NCI-H187 (cell line): ENCODE results near the gene MRPL44.
"Not testable (repeated sequence)": the region's sequence is repeated elsewhere in the genome, so short reads cannot be mapped to it uniquely, and the experiment has no call there.

Experiments
- DNase-seq, 2 experiments: peaks; one replicate each; lab custom pipeline; 2025; lab: John Stamatoyannopoulos, UW

The MRPL44 gene

DNA sequence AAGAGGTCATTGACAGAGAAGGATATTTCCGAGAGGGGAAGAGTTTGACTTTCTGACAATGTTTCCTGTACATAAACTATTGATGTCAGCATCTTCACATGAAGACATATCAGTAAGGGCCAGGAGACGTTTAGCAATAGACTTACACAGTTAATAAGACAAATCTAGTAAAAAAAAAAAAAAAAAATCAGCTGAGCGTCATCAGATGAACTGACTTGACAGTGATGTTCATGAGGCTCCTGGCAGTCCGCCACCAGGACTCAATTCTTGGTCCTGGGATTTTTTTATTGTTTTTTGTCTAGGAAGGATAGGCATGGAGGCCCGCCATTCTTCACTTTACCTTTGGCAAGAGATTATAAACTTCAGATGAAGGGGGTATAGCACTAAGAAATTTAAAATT lies 14.5 kb downstream of the MRPL44 start:
- DNase-seq, result no peak

DNA sequence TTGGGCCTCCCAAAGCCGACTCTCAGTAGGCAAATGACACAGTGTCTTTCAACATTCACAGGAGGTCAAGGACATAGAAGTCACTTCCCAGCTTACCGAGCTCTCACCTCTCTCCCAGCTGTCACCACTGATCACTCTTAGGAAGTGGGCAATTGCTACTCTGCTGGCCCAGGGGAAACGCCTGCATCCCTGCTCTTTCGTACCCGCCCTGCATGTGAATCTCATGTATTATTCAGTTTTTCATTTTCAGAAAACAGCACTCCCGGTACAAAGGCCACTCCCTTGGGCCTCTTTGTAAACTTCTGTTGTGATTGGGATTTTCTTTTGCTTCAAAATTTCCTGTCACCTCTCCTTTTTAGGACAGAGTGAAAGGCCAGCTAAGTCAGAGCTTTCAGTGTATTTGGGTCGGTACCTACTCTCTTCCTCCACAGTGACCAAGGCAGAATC lies 15.4 kb downstream of the MRPL44 start:
- DNase-seq, result no peak

DNA sequence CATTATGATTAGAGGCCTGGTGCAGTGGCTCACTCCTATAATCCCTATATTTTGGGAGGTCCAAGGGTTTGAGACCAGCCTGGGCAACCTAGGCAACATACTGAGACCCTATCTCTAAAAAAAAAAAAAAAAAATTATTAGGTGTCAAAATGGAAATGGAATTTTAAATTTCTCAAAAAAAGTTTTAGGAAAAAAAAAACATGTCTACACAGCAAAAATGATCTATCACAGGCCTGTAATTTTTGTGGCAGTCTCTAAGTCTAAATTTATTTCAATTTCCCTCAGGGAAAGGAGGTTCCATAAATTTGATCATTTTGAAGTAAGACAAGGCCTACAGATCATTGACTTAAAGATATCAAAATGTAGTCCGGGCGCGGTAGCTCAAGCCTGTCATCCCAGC lies 16.3 kb downstream of the MRPL44 start:
- DNase-seq, result no peak

DNA sequence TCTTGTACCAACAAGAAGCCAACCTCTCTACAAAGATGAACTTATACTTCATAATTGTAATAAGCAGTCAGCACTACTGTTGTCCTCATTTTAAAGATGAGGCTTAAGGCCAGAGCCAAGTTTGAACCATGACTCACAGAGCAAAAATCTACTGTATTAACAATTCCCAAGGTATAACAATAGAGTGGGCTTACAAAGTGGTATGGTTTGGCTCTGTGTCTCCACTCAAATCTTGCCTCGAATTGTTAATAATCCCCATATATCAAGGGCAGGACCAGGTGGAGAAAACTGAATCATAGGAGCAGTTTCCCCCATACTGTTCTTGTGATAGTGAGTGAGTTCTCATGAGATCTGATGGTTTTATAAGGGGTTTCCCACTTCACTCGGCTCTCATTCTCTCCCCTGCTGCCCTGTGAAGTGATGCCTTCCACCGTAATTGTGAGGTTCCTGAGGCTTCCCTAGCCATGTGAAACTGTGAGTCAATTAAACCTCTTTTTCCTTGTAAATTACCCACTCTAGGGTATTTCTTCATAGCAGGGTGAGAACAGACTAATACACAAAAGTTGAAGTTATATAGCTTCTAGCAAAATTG lies 19.5 kb downstream of the MRPL44 start:
- no peak for DNase-seq

DNA sequence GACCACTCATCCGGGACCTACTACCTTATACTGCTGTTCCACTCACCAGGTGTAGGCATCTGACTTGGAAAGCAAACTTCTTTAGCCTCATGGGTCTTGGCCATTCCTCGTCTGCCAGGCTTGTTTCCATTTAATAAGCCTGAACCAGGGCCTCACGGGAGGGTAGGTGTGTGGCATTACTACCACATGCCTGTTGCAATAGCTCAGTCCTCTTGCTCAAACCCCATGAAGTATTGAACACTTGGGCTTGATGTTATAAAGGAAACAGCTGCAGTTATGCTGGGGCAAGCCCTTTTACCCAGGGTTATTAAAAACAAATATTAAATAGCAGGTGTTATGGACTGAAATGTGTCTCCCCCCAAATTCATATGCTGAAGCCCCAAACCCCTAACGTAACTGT lies 21.2 kb downstream of the MRPL44 start:
- DNase-seq, result no peak

DNA sequence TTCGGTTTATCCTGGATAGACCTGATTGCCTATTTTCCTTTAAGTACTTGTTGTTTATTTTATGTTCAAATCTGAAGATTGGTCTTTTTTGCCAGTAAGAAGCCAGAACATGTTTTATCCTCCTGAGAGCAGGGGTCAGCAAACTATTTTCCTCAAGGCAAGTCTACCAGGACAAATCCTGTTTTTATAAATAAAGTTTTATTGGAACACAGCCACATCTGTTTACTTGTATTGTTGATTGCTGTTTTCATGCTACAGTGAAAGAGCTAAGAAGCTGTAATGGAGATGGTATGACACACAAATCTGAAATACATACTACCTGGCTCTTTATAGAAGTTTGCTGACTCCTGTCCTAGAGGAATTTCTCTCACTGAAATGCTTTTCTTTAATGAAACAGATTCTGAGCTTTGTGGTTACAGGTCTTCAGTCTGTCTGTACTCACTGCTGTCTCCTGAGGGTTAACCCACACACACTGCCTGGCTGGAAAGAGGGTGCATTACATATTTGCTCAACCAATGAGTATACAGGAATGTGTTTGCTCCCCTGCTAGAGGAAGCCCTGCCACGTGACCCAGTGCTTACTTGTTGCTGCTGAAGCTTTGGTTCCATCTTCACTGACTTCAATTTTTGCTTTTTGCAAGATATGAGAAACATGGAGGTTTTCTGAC lies 22.6 kb downstream of the MRPL44 start:
- DNase-seq, result no peak

DNA sequence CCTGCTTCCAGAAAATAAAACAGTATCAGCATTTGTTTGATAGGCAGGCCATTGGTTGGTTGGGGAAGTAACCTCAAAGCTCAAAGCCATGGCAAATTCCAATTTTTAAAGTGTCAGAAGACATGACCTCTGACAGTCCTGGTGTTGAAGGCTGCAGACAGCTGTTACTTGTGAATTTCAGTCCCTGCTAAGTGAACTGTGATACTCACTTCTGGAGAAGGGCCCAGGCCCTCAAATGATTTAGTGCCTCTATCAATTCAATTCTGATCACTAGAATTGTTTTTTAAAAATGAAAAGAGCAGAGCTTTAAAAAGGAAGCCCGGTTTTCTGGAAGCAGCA lies 23.1 kb downstream of the MRPL44 start:
- no peak for DNase-seq

DNA sequence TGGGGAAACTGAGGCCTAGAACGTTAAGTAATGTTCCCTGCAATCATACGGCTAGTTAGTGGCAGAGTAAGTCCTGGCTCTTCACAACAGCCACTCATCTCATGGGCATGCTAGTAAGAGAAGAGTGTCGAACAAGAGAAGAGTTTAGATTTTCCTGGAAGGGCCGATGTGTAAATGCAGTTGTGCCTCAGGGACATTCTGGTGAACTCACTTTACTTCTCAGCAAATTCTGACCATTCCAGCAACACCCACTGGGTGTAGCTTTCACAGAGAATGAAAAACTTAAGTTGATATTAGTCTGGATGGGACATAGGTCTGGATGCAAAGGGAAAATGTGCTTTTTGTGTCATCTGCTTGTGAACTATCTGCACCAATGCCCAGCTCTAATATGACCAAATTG lies 23.5 kb downstream of the MRPL44 start:
- no peak for DNase-seq

DNA sequence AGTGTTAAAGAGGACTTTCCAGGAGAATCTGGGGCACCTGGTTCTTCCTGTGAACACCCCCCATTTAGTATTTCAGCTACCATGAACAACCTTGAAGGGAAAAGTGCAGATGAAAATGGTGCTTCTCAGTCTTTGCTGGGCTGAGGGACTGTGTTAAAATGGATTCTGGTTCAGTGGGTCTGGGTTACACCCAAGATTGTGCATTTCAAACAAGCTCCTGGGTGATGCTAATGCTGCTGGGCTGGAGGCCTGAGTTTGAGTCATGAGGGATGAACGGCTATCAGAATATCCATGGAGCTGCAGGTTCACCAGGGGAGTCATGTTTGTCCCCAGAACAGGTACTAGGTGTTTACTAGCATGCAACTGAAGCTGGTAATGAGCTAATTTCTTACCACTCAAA lies 24.0 kb downstream of the MRPL44 start:
- DNase-seq, result no peak

DNA sequence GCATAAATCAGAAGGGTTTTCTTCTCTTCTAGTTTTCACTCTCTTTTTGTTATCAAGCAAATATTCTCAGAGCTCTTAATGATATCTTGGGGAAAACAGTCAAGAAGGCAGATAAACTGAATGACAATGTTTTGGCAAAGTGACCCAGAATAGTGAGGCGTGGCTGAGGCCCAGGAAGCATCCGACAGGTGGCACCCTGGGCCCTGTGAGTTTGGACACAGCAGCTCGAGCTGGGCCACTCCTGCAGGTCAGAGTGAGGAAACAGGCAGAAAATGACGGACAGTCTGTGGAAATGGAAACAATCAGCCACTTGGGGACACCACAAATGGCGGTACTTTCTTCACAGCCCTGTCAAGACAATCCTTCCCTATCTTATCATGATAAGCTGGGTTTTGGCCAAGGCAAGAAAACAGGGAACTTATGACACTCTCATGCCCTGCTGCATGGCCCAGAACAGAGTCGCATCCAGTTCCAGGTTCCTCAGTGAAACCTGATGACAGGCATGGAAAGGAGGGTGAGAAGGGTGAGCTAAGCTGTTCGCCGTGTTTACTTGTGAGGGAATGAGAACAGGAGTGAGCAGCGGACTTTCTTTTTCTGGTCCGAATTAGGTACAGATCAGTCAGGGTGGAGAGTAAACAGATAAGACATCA lies 32.1 kb downstream of the MRPL44 start:
- DNase-seq, result no peak

DNA sequence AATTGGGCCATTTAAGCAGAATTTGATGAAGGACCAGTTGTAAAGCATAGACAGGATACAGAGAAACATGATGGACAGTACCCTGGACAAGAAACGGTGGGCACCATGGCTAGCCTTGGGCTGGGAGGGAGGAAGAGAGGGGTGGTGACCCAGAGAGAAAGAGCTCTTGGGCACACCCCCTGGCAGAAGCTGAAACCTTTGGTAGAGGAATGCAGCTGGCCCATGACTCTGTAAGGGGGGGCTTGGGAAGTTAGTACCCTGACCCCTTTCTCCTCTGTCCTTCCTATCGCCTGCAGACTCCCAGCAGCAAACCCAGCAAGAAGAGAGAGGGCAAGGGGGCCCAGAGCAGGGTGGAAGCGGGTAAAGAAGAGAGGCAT lies 32.6 kb downstream of the MRPL44 start:
- no peak for DNase-seq

DNA sequence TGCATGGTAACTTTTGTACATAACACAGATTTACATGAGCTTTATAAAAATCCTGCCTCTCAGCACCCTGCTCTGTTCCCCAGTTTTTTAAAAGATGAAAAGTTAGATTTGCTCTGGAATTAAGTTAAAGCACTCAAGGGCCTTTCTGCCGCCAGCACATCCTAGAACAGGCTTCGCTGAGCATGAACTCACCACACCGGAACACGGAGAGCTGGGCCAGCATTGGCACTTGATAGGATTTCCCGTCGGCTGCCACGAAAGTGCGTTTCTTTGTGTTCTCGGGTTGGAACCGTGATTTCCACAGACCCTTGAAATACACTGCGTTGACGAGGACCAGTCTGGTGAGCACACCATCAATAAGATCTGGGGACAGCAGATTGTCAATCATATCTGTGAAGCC lies 34.3 kb downstream of the MRPL44 start:
- no peak for DNase-seq

DNA sequence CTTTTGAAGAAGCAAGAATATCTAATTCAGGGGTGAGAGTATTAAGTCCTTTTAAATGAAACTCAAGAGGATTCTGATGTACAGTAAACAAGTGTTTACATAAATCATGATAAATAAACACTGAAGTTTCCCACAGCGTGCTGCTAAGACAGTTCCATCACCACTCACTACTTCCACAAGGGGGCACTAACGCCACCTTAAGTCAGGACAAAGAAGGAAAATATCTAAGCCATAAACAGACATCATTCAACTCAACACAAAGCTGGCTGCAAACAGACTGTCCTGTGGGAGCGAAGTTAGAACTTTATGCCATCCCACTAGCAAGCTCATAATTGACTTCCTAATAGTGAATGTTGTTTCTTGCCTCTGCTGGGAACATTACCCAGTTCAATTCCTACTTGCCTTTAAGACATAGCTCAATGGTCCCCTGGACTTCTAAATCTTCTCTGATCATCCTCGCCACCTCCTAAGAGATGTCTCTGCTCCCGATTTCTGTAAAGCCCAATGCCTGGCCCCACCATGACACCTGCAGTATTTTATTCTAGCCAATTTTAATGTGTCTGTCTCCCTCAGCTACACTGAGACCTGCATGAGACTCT lies 36.5 kb downstream of the MRPL44 start:
- DNase-seq, result peak in 1 of 2 experiments; percentile 14

DNA sequence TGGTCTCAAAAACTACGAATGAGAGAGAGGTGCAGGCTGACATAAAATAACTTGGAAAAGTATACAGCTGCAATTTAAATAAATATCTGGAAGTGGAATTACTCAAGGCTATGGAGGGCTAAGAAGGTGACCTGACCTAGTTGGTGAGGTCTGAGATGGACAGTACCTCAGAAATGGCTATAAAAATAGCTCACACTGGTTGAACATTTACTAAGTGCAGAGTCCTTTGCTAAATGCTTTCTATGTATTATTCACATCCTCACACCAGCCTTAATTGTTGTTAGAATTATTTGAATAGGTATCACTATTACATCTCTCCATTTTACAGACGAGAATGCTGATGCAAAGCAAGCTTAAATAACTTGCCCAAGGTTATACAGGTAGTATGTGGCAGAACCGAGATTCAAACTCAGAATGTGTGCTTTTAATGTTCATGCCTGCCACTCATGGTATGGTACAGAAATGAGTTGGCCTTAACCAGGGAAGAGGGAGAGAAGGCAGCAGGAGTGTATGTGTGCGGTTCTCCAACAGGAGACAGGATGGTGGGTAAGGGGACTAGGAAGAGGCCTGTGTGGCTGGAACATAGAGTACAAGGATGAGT lies 37.4 kb downstream of the MRPL44 start:
- no peak for DNase-seq

DNA sequence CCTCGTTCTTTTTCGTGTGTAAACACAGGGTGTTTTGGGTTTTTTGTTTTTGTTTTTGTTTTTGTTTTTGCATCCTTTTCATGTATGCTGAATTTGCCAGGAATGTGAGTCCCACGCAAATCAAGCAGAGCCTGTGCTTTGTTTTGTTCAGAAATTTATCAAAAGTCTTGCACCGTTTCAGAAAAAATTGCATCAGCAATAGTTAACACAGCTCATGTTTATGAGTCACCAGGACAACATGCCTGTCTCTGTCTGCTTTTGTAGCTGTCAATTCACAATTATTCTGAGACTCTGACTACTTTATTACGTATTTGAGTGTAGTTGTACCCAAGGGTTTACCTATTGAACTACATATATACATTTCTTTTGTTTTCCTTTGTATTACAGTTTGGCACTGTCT lies 38.3 kb downstream of the MRPL44 start:
- no peak for DNase-seq

DNA sequence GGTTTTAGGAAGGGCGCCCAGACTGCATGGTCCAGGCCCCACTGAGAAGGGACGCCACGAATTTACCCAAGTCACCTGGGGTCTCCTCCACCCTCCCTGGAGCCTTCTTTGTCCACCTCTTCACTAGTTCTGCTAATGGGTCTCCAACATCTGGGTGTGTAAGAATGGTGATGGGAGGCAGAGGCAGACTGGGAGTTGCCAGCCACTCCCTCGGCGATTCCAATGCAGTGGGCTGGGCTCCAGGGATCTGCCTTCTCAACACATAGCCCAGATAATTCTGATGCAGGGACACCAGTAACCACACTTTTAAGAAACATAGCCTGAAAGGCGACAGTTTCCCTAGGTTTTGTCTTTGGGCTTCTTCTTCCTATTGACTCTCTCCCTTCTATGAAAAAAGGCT lies 39.1 kb downstream of the MRPL44 start:
- no peak for DNase-seq

DNA sequence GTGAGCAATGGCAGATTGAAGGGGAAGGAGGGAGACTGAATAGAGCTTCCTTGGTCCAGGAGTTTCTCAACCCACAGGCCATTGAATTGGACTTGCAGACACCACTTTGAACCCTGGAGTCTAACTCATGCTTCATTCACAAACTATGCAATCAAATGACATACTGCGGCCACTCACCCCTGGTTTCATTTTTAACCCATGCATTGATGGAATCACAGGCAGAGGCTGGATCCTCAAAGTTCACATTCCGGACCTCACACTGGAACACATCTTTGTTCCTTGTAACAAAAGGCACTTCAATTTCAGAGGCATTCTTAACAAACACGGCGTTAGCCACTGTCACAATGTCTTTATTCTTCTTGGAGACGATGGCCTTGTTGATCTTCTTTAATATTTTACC lies 40.7 kb downstream of the MRPL44 start:
- no peak for DNase-seq

DNA sequence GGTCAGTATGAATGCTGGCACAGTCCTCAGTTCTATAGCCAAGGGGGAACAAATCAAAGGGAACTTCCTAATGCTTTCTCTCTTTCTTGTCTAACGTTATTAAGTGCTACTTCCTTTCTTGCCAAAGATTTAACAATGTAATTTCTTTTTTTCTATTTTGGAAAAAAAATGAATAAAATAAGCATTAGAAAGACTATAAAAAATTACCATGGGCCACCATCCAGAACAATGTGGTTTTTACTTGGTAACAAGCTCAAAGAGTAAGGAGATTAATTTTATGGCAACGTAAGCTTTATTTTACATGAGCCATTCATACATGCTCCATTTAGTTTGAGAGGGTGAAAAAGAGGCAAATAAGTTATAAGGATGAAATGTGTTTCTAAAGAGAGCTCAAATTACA lies 41.7 kb downstream of the MRPL44 start:
- no peak for DNase-seq

DNA sequence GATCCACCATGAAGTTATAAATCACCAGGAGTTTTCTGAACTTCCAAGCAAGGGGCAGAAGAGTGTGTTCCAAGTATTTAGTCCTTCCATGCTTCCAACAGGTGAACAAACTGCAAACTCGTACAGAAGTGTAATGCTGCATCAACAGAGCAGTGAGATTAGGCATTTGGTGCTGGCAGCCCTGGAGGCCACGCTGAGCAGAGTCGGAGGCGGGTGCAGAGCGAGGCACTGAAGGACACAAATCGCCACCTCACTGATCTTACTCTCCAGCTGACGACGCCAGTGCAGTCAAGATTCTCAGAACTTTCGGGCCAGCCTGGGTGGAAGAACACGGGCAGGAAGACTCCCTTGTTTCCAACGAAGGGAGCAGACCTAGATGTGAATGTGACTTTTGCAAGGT lies 42.6 kb downstream of the MRPL44 start:
- no peak for DNase-seq

DNA sequence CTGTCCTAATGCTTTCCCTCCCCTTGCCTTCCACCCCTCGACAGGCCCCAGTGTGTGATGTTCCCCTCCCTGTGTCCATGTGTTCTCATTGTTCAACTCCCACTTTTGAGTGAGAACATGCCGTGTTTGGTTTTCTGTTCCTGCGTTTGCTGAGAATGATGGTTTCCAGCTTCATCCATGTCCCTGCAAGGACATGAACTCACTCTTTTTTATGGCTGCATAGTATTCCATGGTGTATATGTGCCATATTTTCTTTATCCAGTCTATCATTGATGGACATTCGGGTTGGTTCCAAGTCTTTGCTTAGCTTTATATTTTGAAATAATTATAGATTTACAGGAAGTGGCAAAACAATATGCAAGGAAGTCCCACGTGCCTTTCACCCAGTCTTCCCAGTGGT lies 43.4 kb downstream of the MRPL44 start:
- DNase-seq, result not testable (repeated sequence)

DNA sequence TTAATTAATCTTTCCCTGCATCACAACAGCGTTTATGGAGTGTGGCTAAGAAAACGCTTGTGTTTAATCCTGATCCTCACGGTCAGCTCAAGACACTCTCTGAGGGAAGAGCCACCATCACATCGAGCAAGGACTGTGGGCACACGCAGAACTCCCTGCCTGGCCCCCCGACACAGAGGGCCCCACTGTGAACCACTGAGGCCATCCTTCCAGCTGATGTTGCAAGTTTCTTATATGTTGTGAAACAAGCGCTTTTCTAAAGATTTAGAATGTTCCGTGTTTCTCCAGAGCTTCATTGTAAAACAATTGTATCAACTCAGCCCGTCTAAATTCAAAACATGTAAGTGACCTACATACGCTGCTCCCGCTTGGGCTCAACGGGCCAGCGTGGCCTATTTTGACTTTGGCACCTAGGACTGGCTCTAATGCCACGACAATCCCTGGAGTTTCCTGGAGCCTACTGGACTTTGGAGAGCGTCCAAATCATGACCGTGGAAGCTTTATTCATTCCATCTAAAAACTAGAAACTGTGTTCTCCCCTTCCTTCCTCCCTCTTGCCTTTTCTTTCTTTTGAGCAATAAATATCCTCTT lies 46.9 kb downstream of the MRPL44 start:
- DNase-seq, result no peak

DNA sequence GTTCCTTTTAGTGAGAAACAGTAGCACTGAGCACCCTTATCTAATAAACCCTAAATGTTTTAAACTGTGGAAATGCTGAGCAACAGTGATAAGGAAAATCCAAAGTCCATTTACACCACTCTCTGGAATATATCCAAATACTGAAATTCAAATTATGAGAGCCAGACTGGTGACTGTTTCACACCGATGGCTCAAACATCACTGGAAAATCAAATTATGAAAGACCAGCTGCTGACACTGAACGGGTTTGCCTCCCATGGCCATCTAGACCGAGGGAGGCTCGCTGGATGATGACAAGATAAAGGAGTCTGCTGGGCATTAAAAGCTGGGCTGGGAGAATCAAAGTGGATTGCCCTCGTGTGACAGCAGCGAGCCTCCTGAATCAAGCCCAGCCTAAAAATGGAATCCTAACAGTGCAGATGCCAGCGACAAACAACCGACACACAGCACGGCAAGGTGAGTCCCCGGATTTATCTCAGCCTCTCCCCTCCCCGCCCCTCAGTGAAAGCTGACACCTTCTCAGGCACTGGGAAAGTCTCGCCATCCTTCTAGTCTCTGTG lies 51.5 kb downstream of the MRPL44 start:
- no peak for DNase-seq
